Heart right ventricle (tissue), 16 donors: ENCODE results near the gene ULK2. TPM values are rescaled to one million over a fixed set of nuclear protein-coding genes. Genes with fewer than 3 reads are reported as not detected.
"Not testable (repeated sequence)": the region's sequence is repeated elsewhere in the genome, so short reads cannot be mapped to it uniquely, and the experiment has no call there.

Source experiments
- ATAC-seq, 8 donors: fragments of 200-7000 bp; cut with Tn5 transposase; one replicate each; pipeline ENCODE4 v1.9.1; 2020; ENCODE audit warnings: mild to moderate bottlenecking in 8 of 8, moderate library complexity in 8 of 8, moderate number of reproducible peaks in 1 of 8
- DNase-seq, 2 donors: peaks; one replicate each; pipeline ENCODE4 v3.0.0-alpha.2; 2020
- H3K27ac ChIP-seq, 10 donors: fragments of 200-600 bp; sonication (generic) in 2 of 10; one replicate each; pipeline versions ENCODE4 v1.5.0 to v1.8.0; 2020 to 2022; ENCODE audit warnings: mild to moderate bottlenecking in 3 of 10
- H3K27me3 ChIP-seq, 7 donors: fragments of 200-600 bp; one replicate each; pipeline ENCODE4 v1.8.0; 2021 to 2022; ENCODE audit warnings: mild to moderate bottlenecking in 2 of 7
- H3K36me3 ChIP-seq, 9 donors: fragments of 200-600 bp; sonication (generic) in 1 of 9; one replicate each; pipeline versions ENCODE4 v1.5.0 to v1.8.0; 2020 to 2022; ENCODE audit warnings: mild to moderate bottlenecking in 2 of 9
- H3K4me1 ChIP-seq, 9 donors: fragments of 200-600 bp; sonication (generic) in 1 of 9; one replicate each; pipeline versions ENCODE4 v1.5.0 to v1.8.0; 2020 to 2022; ENCODE audit warnings: mild to moderate bottlenecking in 4 of 9
- H3K4me3 ChIP-seq, 10 donors: fragments of 200-600 bp; sonication (generic) in 2 of 10; one replicate each; pipeline versions ENCODE4 v1.5.0 to v1.8.0; 2020 to 2022; ENCODE audit warnings: mild to moderate bottlenecking in 7 of 10, moderate library complexity in 2 of 10
- H3K9me3 ChIP-seq, 11 donors: fragments of 200-600 bp in 10 of 11; sonication (generic) in 2 of 11; one replicate each; pipeline versions ENCODE4 v1.5.0 to v1.8.0; 2013 to 2022; ENCODE audit warnings: mild to moderate bottlenecking in 2 of 11, control low read depth in 1 of 11, moderate library complexity in 1 of 11
- CTCF ChIP-seq, 9 donors: fragments of 200-600 bp; sonication (generic) in 2 of 9; IDR thresholded peaks; one replicate each; pipeline versions ENCODE4 v1.5.0 to v1.8.0; 2021 to 2022; ENCODE audit warnings: antibody characterized with exemption in 9 of 9, mild to moderate bottlenecking in 5 of 9, moderate library complexity in 1 of 9
- WGBS, 2 donors: extraction: QIAGEN DNeasy Blood & Tissue Kit; methylation state at CpG; one replicate each; pipeline ENCODE4 v1.1.7; 2013; ENCODE audit warnings: inconsistent platforms in 1 of 2; 5-methylcytosine and 5-hydroxymethylcytosine counted together
- intact Hi-C, 10 donors: fragments of 100-400 bp; cut with DNase I; formaldehyde crosslinking; loops; one replicate each; pipeline versions ENCODE4 v1.11.1 to v1.14.2; 2022
- polyA plus RNA-seq, 2 donors: library from polyadenylated mRNA; stranded (reverse); fragments of 200-250 nt; gene quantifications; one replicate each; pipeline ENCODE4 v1.2.3, GENCODE V29; 2013
- total RNA-seq, 10 donors: library from RNA; stranded (reverse); fragmentation: NEBNext Ultra II Directional in 3 of 10; extraction: Animal tissue kit (Norgen Biotek cat#: 25700) in 3 of 10; gene quantifications; one replicate each; pipeline versions ENCODE4 v1.2.1 to v1.2.4, GENCODE V29; 2021 to 2023
- donor health status: Arrhythmogenic right ventricular cardiomyopathy.
- donor health status: ischemic (EF 13 %, LVEDD 7.1; RV severe dilation, severe dysfunction).
- donor health status: healthy with polysubstance abuse.
- donor health status: DM: no; HTN: yes; CAD: no.
- donor health status: DM: no; HTN: no; CAD: no.
- donor health status: ischemic (EF 25% LVEDD 6.9; RV normal size, moderate dysfunction).
- donor health status: ischemic (EF 25% LVEDD 5.7; RV mildly dilated, moderate dysfunction).
- donor health status: healthy.
- donor health status: DM: yes; HTN: yes; CAD: no.
- donor health status: Ischemic cardiomyopathy.
- donor health status: ischemic (EF 35%, LVEDD 5.7; RV mildly dilated, moderate dysfunction).
- donor health status: nonischemic (EF 11% LVEDD 7.7; RV severe dilation, severe dysfunction).
- donor health status: DM: yes; HTN: yes; CAD: no.
- donor health status: PGD.
- donor health status: ischemic (EF 29% LVEDD 5.4; RV normal size, mild dysfunction).
- donor health status: nonischemic (EF 23%, LVEDD 6.1; RV moderate dilation, normal function).

The ULK2 gene
- total and polyA plus RNA-seq, 12 donors, result 2.9 to 23.7 (median 16.7) TPM

DNA sequence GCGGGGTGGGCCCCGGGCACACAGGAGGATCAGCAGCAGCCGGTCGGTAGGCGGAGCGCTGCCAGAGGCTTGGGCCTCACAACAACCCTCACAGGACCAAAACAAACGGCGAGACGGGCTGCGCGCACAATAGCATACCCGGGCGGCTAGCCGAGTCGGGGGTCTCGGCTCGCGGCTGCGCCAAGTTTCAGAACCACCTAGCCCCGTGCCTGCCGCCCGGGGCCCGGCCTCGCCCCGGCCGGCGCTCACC lies 732 bp downstream of the ULK2 start:
- Histone ChIP-seq H3K27me3 (no peaks in the 10 kb centered on the region), H3K4me1 (peaks cover 0 to 23% (median 12%) of the 10 kb centered on the region in 9 donors), H3K36me3 (peaks cover 0 to 24% (median 6%) of the 10 kb centered on the region in 9 donors), H3K4me3 (peak overlapping the region; percentile 75 to 95 (median 84)), H3K9me3 (no peaks in the 10 kb centered on the region), H3K27ac (peak overlapping the region in 9 of 10 donors; percentile 74 to 92 (median 79))
- 0 to 1% methylated on average over 27 of the region's 27 CpGs for WGBS, 2 donors
- TF ChIP-seq CTCF (IDR thresholded peaks at IDR 0.05), result peak in 6 of 9 donors; percentile 12 to 49 (median 42)
- intact Hi-C loops, result no loop called here
- peak; percentile 66 to 72 for DNase-seq
- ATAC-seq, result peak in 7 of 8 donors; percentile 72 to 89 (median 82)

DNA sequence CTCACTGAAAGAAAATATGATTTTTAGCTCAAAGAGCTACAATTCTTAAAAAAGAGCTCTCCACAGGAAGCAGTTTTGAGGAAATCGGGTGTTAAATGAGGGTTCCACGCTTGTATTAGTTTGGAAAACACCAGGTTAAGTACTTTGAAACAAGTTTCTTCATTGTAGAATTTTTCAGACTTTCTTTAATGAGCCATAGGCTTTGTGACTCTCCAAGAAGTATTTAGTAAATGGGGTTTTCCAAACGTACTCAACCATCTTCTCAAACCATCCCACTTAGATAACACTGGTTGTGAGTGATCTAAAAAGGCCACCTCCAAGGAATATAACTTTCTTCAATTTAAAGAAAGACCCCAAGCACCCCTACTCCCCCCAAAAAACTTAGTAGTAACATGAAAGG lies 2.7 kb downstream of the ULK2 start:
- peaks cover 0 to 44% (median 9%) of the 10 kb centered on the region in 9 donors for H3K36me3 ChIP-seq
- no peak overlapping the region for H3K4me3 ChIP-seq
- ATAC-seq (no peak), DNase-seq (no peak)
- H3K27me3 ChIP-seq, result no peaks in the 10 kb centered on the region
- intact Hi-C loops, result no loop called here
- 92 to 93% methylated on average over 3 of the region's 3 CpGs for WGBS, 2 donors
- TF ChIP-seq CTCF (IDR thresholded peaks at IDR 0.05), result no peak
- no peaks in the 10 kb centered on the region for H3K9me3 ChIP-seq
- H3K4me1 ChIP-seq, result peaks cover 0 to 23% (median 12%) of the 10 kb centered on the region in 9 donors
- no peak overlapping the region for H3K27ac ChIP-seq

DNA sequence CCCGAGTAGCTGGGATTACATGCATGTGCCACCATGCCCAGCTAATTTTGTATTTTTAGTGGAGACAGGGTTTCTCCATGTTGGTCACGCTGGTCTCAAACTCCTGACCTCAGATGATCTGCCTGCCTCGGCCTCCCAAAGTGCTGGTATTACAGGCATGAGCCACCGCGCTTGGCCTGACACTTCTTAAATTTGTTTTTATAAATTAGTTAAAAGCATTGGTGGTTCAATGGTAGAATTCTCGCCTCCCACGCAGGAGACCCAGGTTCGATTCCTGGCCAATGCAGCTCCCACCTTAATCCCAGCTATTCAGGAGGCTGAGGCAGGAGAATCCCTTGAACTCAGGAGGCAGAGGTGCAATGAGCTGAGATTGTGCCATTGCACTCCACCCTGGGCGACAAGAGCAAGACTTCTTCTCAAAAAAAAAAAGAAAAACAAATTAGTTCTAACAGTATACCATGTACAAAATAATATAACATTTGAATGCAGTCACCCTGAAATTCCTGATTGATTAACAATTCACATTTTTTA lies 7.0 kb downstream of the ULK2 start:
- ATAC-seq, H3K27me3 ChIP-seq, H3K27ac ChIP-seq, H3K4me3 ChIP-seq, H3K9me3 ChIP-seq, H3K4me1 ChIP-seq, intact Hi-C loops, DNase-seq: not testable (repeated sequence)
- H3K36me3 ChIP-seq, result peaks cover 0 to 62% (median 16%) of the 10 kb centered on the region in 9 donors
- 96% methylated on average over 9 of the region's 9 CpGs for WGBS, 2 donors

GRCh38 chr17:19857640-19858039 lies 10.1 kb downstream of the ULK2 start:
- DNase-seq (no peak), ATAC-seq (no peak)
- Histone ChIP-seq H3K4me1 (no peaks in the 10 kb centered on the region), H3K27ac (no peak overlapping the region), H3K4me3 (no peak overlapping the region), H3K27me3 (no peaks in the 10 kb centered on the region), H3K9me3 (no peaks in the 10 kb centered on the region), H3K36me3 (peaks cover 0 to 50% (median 15%) of the 10 kb centered on the region in 9 donors)
- WGBS, 2 donors, result 60 to 74% methylated on average over 2 of the region's 2 CpGs
- intact Hi-C loops, result no loop called here
- no peak for TF ChIP-seq CTCF (IDR thresholded peaks at IDR 0.05)

DNA sequence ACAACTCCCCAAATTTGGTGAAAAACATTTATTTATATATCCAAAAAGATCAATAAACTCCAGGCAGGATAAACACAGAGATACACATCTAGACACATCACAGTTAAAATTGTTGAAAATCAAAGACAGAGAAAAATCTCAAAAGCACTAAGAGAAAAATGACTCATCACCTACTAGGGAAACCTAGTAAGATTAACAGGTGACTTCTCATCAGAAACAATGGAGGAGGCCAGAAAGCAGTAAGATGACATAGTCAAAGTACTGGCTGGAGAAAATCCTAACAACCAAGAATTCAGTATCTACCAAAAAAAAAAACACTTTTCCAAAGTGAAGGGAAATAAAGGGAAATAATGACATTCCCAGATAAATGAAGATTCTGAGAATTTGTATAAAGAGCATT lies 33.8 kb downstream of the ULK2 start:
- ATAC-seq (no peak), DNase-seq (no peak)
- Histone ChIP-seq H3K9me3 (peaks cover 0 to 4% (median 0%) of the 10 kb centered on the region in 11 donors), H3K4me1 (no peaks in the 10 kb centered on the region), H3K27ac (no peak overlapping the region), H3K27me3 (no peaks in the 10 kb centered on the region), H3K4me3 (no peak overlapping the region), H3K36me3 (peaks cover 0 to 82% (median 5%) of the 10 kb centered on the region in 9 donors)
- intact Hi-C loops, result no loop called here
- TF ChIP-seq CTCF (IDR thresholded peaks at IDR 0.05), result no peak
